ENCODE data around the gene ITPK1.

The ITPK1 gene

DNA sequence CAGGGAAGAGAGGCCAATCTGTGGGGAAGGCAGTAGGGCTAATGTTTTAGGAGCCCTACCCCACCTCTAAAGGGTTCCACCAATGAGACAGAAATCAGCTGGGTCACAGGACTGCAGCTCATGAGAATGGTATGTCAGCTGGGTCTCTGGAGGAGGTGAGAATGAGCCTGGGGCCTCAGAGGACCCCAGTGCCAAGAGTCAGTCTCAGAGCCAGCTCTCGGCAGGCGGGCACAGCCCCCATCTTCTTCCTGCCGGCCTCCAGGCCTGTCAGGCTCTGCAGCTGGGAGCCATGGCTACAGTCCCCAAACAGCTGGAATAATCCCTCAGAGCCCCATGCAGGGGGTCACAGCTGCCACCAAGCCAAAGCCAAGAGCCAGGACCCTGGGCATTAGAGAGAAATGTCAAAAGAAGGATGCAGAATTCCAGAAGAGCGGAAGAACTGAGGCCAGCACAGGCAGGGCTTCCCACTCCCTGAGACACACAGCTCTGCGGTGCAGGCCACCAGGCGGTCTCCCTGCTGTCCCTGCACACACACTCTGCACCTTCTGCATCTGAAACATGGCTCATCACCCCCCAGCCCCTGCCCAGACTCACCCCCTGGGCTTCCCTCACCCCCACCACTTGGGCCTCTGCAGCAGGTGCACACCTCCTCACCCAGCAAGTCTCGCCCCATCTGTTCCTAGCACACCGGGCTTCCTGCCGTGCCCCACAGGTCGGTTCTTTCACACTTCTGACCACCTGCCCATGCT, 26.0 kb downstream of the ITPK1 start:
- DNase-seq (ENCODE audit: low read depth): no peak
- H3K4me3 ChIP-seq (ENCODE audit: low read length): no peak overlapping the region
- TF ChIP-seq CTCF (conservative IDR thresholded peaks at IDR 0.05; ENCODE audit: low read length): no peak

DNA sequence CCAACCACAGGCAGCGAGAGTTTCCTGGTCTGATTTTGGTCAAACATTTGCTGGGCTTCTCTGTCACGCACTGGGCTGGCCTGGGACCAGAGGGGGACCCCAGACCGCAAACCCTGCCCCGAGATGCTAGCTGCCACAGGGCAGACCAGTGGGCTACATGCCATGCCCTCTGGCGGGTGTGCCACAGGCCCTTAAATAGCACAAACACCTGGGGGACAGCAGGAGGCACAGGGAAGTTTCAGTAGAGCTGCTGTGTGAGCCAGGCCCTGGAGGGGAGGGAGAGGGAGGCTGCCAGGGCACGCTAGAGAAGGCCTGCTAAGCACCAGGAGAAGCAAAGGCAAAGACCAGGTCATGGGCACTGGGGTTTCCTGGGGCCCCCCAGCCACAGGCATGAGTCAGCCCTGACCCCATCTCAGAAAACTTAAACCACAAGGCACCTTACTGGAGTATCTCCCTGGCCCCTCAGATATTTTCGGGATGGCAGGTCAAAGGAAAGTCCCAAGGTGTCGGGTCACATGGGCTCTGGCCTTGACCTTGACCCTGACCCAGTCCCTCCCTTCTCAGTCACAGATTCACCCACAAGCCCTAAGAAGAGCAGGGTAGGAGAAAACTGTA, 29.2 kb downstream of the ITPK1 start:
- no peak for TF ChIP-seq CTCF (conservative IDR thresholded peaks at IDR 0.05; ENCODE audit: low read length)
- no peak for DNase-seq (ENCODE audit: low read depth)
- no peak overlapping the region for H3K4me3 ChIP-seq (ENCODE audit: low read length)

DNA sequence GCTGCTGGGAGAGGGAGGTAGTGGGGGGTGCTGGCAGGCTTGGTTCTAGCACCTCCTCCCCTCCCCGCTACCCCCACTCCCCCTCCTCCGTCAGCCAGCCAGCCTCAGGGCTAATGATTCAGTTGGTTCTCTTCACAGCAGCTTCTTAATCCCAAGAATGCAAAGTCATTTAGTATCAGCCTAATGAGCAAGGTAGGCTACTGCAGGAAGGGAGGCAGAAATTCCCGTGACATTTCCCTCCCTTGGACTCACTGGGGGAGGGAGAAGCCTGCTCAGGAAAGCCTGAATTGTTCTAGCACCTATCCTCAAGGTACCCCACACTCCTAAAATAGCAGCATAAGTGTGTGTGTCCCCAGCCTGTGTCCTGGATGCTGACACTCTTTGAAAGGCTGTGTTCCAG, 29.8 kb downstream of the ITPK1 start:
- TF ChIP-seq CTCF (conservative IDR thresholded peaks at IDR 0.05; ENCODE audit: low read length): no peak
- DNase-seq (ENCODE audit: low read depth): no peak
- no peak overlapping the region for H3K4me3 ChIP-seq (ENCODE audit: low read length)

- DNase-seq (ENCODE audit: low read depth): no peak
- TF ChIP-seq CTCF (conservative IDR thresholded peaks at IDR 0.05; ENCODE audit: low read length): no peak
- no peak overlapping the region for H3K4me3 ChIP-seq (ENCODE audit: low read length)
These were observed 30.6 kb downstream of the ITPK1 start for GRCh38 chr14:93084866-93085857.

DNA sequence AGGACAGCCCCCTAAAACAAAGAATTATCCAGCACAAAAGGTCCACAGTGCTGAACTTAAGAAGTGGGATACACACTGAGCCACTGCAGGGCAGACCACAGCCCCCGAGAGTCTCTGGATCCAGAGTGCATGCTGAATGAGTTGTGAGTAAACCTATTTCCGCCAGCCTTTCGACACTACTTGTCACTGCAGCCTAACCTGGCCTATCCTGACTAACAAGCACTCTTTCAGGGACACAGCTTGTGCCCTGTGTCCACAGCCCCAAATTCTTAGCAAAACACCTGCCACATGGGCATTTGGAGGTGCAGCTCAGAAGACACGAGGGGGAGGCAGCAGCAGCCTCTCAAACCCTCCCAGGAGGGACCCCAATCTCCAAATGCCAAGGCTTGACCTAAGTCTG, 31.3 kb downstream of the ITPK1 start:
- no peak for DNase-seq (ENCODE audit: low read depth)
- H3K4me3 ChIP-seq (ENCODE audit: low read length): no peak overlapping the region
- TF ChIP-seq CTCF (conservative IDR thresholded peaks at IDR 0.05; ENCODE audit: low read length): no peak

GRCh38 chr14:93083917-93084316, 31.8 kb downstream of the ITPK1 start:
- H3K4me3 ChIP-seq (ENCODE audit: low read length): no peak overlapping the region
- no peak for DNase-seq (ENCODE audit: low read depth)
- no peak for TF ChIP-seq CTCF (conservative IDR thresholded peaks at IDR 0.05; ENCODE audit: low read length)

Measured in AG10803 (cell line).